HepG2 (cell line): ENCODE measurements around the gene RING1. TPM values are rescaled to one million over a fixed set of nuclear protein-coding genes. Genes with fewer than 3 reads are reported as not detected.

Source experiments
- ISX ChIP-seq: sonication (generic); formaldehyde crosslinking; conservative IDR thresholded peaks from 2 replicates; pipeline ENCODE4 v1.5.0; 2020; ENCODE audit warnings: missing genetic modification reagents
- MIXL1 ChIP-seq: IDR thresholded peaks from 2 replicates; pipeline ENCODE4 v1.6.1; 2016
- NCOA1 ChIP-seq: sonication (generic); formaldehyde crosslinking; IDR thresholded peaks from 2 replicates; pipeline ENCODE4 v1.9.0; 2021; ENCODE audit warnings: missing genetic modification reagents
- PTBP1 ChIP-seq: fragments of 200-400 bp; formaldehyde crosslinking; IDR thresholded peaks from 2 replicates; pipeline ENCODE4 v1.6.1; 2018; ENCODE audit warnings: low read length, low read depth; ENCODE audit not compliant: poor library complexity, severe bottlenecking
- RERE ChIP-seq: IDR thresholded peaks from 2 replicates; pipeline ENCODE4 v1.6.1; 2016; ENCODE audit warnings: low read depth, missing genetic modification reagents, missing compliant biosample characterization
- SKI ChIP-seq: fragments of 450-650 bp; IDR thresholded peaks from one replicate; pipeline ENCODE4 v1.6.1; 2018; ENCODE audit warnings: mild to moderate bottlenecking; ENCODE audit not compliant: partially characterized antibody
- SNRNP70 ChIP-seq: fragments of 200-400 bp; formaldehyde crosslinking; IDR thresholded peaks from 2 replicates; pipeline ENCODE4 v1.6.1; 2017; ENCODE audit warnings: mild to moderate bottlenecking, low read depth, low read length, moderate library complexity
- SUZ12 ChIP-seq: fragments of 150-350 bp; IDR thresholded peaks from 2 replicates; pipeline ENCODE4 v1.6.1; 2014; ENCODE audit warnings: low read depth, low read length
- THAP7 ChIP-seq: sonication (generic); formaldehyde crosslinking; IDR thresholded peaks from 2 replicates; pipeline ENCODE4 v1.8.1; 2023; ENCODE audit warnings: mild to moderate bottlenecking, missing genetic modification reagents
- ZFP1 ChIP-seq: IDR thresholded peaks from 2 replicates; pipeline ENCODE4 v1.6.1; 2016
- ZNF101 ChIP-seq: sonication (generic); formaldehyde crosslinking; IDR thresholded peaks from 2 replicates; pipeline ENCODE4 v1.4.0; 2020; ENCODE audit warnings: mild to moderate bottlenecking, low read depth, missing genetic modification reagents, borderline replicate concordance
- ZNF280B ChIP-seq: sonication (generic); formaldehyde crosslinking; IDR thresholded peaks from 2 replicates; pipeline ENCODE4 v1.5.0; 2020; ENCODE audit warnings: missing genetic modification reagents, mild to moderate bottlenecking, borderline replicate concordance
- ZNF430 ChIP-seq: sonication (generic); formaldehyde crosslinking; IDR thresholded peaks from 2 replicates; pipeline ENCODE4 v1.9.0; 2021; ENCODE audit warnings: mild to moderate bottlenecking, missing genetic modification reagents
- ZNF569 ChIP-seq: sonication (generic); formaldehyde crosslinking; IDR thresholded peaks from 2 replicates; pipeline ENCODE4 v1.5.0; 2020; ENCODE audit warnings: mild to moderate bottlenecking, missing genetic modification reagents, moderate library complexity, borderline replicate concordance
- ZNF607 ChIP-seq: sonication (generic); formaldehyde crosslinking; IDR thresholded peaks from 2 replicates; pipeline ENCODE4 v1.5.1; 2020; ENCODE audit warnings: missing genetic modification reagents, mild to moderate bottlenecking, borderline replicate concordance
- ZNF724P ChIP-seq: sonication (generic); formaldehyde crosslinking; IDR thresholded peaks from 2 replicates; pipeline ENCODE4 v1.8.0; 2022; ENCODE audit warnings: missing genetic modification reagents, borderline replicate concordance
- ZSCAN12 ChIP-seq: sonication (generic); formaldehyde crosslinking; IDR thresholded peaks from 2 replicates; pipeline ENCODE4 v1.9.0; 2021; ENCODE audit warnings: mild to moderate bottlenecking, missing genetic modification reagents
- ZSCAN30 ChIP-seq: sonication (generic); formaldehyde crosslinking; IDR thresholded peaks from 2 replicates; pipeline ENCODE4 v1.5.0; 2020; ENCODE audit warnings: mild to moderate bottlenecking, missing genetic modification reagents
- ZSCAN9 ChIP-seq: IDR thresholded peaks from 2 replicates; pipeline ENCODE4 v1.6.1; 2016; ENCODE audit warnings: borderline replicate concordance
- polyA plus RNA-seq, 8 experiments: library from polyadenylated mRNA; depleted of rRNA in 3 of 8; stranded (reverse) in 7 of 8; unstranded in 1 of 8; fragments of >200 nt; fragmentation: Illumina TruSeq in 4 of 8; extraction: Trizol in 4 of 8; gene quantifications; 2 replicates each; pipeline versions ENCODE4 v1.2.1 to v1.2.3, GENCODE V29; 2011 to 2016; ENCODE audit warnings: low read depth in 4 of 8, missing spikeins in 1 of 8, mixed read lengths in 1 of 8; ENCODE audit not compliant: insufficient read depth in 1 of 8
- total RNA-seq, 5 experiments: library from RNA; depleted of rRNA; stranded (reverse); fragments of >200 nt; fragmentation: Illumina TruSeq; extraction: Trizol; gene quantifications; 2 replicates each; pipeline ENCODE4 v1.2.3, GENCODE V29; 2016; ENCODE audit warnings: low read depth in 1 of 5
- TF ChIP-seq, protein P1 (sequence below): IDR thresholded peaks from 2 replicates; pipeline ENCODE4 v1.6.1; 2016; ENCODE audit warnings: missing compliant biosample characterization, missing genetic modification reagents, borderline replicate concordance

Gene RING1
- total and polyA plus RNA-seq, 2 of the 13 experiments (the other 11 are each of a cell fraction or from before 2014, with no cell fraction given): 23.9 to 33.6 TPM

DNA sequence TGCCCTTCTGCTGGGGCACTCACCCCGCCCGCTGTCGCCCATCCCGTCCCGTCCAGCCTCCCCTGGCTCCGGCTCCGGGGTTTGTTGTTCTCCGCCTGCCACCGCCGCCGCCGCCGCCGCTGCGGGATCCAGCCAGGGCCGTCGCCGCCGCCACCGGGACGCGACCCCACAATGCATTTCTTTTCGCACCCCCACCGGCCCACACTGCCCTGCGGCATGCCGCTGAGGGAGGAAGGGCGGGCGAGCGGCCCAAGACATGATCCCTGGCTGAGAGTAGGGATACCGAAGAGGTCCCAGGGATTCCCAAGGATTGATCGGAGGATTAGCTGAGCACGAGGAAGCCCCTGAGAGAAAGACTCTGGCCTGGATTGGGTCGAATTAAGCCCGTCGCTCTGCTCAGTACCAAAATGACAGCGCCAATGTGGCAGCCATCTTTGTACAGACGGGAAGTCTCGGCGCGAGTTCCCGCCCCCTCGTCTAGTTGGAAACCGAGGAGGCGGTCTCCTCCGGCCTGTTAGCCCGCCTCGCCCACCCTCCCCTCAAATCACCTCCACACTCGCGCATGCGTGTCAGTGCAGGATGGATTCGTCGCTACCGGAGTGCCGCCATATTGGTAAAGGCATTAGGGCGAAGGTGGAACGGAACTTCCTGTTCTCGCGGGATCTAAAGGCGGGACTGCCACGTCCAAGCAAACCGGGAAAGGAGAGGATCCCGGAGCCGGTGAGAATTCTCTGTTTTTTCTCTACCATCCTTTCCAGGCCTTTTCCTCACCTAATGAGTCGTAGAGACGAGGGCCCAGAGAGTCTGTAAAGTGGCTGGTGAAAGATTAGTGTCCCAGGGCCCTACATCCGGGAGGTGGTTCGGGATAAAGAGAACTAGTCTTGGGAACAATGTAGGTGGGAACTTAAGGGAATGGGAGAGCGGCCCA, 7.8 kb upstream of the RING1 start, which contains the start of the genes RXRB and SLC39A7 (continued):
- TF ChIP-seq, protein P1, sequence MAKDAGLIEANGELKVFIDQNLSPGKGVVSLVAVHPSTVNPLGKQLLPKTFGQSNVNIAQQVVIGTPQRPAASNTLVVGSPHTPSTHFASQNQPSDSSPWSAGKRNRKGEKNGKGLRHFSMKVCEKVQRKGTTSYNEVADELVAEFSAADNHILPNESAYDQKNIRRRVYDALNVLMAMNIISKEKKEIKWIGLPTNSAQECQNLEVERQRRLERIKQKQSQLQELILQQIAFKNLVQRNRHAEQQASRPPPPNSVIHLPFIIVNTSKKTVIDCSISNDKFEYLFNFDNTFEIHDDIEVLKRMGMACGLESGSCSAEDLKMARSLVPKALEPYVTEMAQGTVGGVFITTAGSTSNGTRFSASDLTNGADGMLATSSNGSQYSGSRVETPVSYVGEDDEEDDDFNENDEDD (CRISPR knock-in tag): peak; percentile 57; the same call in 1 of the 2 replicates
- TF ChIP-seq SUZ12 (peak; percentile 24; the same call in 1 of the 2 replicates), ZNF430 (CRISPR knock-in tag) (peak; percentile 55; the same call in 1 of the 2 replicates), ZSCAN30 (CRISPR knock-in tag) (no peak), ZNF280B (CRISPR knock-in tag) (peak; percentile 83), NCOA1 (CRISPR knock-in tag) (peak; percentile 78; the same call in 1 of the 2 replicates), PTBP1 (peak; percentile 97), RERE (peak; percentile 58; the same call in 1 of the 2 replicates), ZSCAN12 (CRISPR knock-in tag) (peak; percentile 88; the same call in 1 of the 2 replicates), ZSCAN9 (CRISPR knock-in tag) (peak; percentile 78), THAP7 (CRISPR knock-in tag) (peak; percentile 30; the same call in 1 of the 2 replicates), ZFP1 (no peak; the same call in 1 of the 2 replicates), SNRNP70 (no peak), SKI (peak; percentile 94), ZNF724P (0 out of 2 replicates have a peak, but pooled peaks have one; percentile 63), ISX (CRISPR knock-in tag) (peak; percentile 89; the same call in 1 of the 2 replicates), ZNF607 (CRISPR knock-in tag) (no peak), MIXL1 (CRISPR knock-in tag) (0 out of 2 replicates have a peak, but pooled peaks have one; percentile 10), ZNF101 (CRISPR knock-in tag) (0 out of 2 replicates have a peak, but pooled peaks have one; percentile 67), ZNF569 (CRISPR knock-in tag) (peak; percentile 98; the same call in 1 of the 2 replicates)
